PC-3 (cell line): ENCODE data around the gene CHRND. TPM values are rescaled to one million over a fixed set of nuclear protein-coding genes. Genes with fewer than 3 reads are reported as not detected.

Experiments
- ATAC-seq: fragments of 200-7000 bp; cut with Tn5 transposase; 2 replicates; pipeline ENCODE4 v1.9.1; 2020; ENCODE audit warnings: mild to moderate bottlenecking, moderate library complexity
- BruUV-seq: library from RNA; stranded (reverse); fragments of 400-500 nt; replicated peaks from 2 replicates; lab custom pipeline; 2021; lab: Mats Ljungman, UMichigan
- CTCF ChIA-PET: fragments of 300-600 bp; sonication (Branson Sonifier 250); formaldehyde crosslinking; loops from one replicate; lab custom pipeline; 2022; ENCODE audit warnings: antibody characterized with exemption; lab: Charles Lee
- POLR2A ChIA-PET: fragments of 300-600 bp; sonication (Branson Sonifier 250); formaldehyde crosslinking; loops from one replicate; lab custom pipeline; 2022; ENCODE audit warnings: antibody characterized with exemption; ENCODE audit not compliant: unreplicated experiment; lab: Charles Lee
- DNase-seq: peaks from one replicate; pipeline ENCODE4 v3.0.0-alpha.2; 2015
- H2AFZ ChIP-seq: fragments of 300-600 bp; sonication (generic); 2 replicates; pipeline ENCODE4 v1.6.0; 2016; ENCODE audit warnings: antibody characterized with exemption, low read length
- H3F3A ChIP-seq: fragments of 300-600 bp; sonication (generic); one replicate; pipeline ENCODE4 v1.6.0; 2017; ENCODE audit warnings: antibody characterized with exemption, low read length, control low read depth, mild to moderate bottlenecking; ENCODE audit not compliant: unreplicated experiment
- H3K27ac ChIP-seq: fragments of 300-600 bp; sonication (generic); 2 replicates; pipeline ENCODE4 v1.5.1; 2016; ENCODE audit warnings: mild to moderate bottlenecking, low read length
- H3K27me3 ChIP-seq: fragments of 300-600 bp; sonication (generic); 2 replicates; pipeline ENCODE4 v1.6.1; 2016; ENCODE audit warnings: low read length, mixed read lengths
- H3K36me3 ChIP-seq: fragments of 300-600 bp; sonication (generic); 2 replicates; pipeline ENCODE4 v1.6.1; 2016; ENCODE audit warnings: low read depth, mixed run types, low read length, mixed read lengths
- H3K4me1 ChIP-seq: fragments of 300-600 bp; sonication (generic); 2 replicates; pipeline ENCODE4 v1.5.1; 2016; ENCODE audit warnings: low read length; ENCODE audit not compliant: insufficient read depth
- H3K4me2 ChIP-seq: fragments of 300-600 bp; sonication (generic); 2 replicates; pipeline ENCODE4 v1.6.0; 2016; ENCODE audit warnings: low read length
- H3K4me3 ChIP-seq: fragments of 300-600 bp; sonication (generic); 2 replicates; pipeline ENCODE4 v1.5.1; 2016; ENCODE audit warnings: mild to moderate bottlenecking, low read length, mixed read lengths
- H3K79me2 ChIP-seq: fragments of 300-600 bp; sonication (generic); 2 replicates; pipeline ENCODE4 v1.6.1; 2017; ENCODE audit warnings: low read length, mixed read lengths
- H3K9ac ChIP-seq: fragments of 300-600 bp; sonication (generic); 2 replicates; pipeline ENCODE4 v1.6.0; 2016; ENCODE audit warnings: mild to moderate bottlenecking, low read length
- H3K9me2 ChIP-seq: fragments of 300-600 bp; sonication (generic); replicated peaks from 2 replicates; pipeline ENCODE4 v1.6.1; 2016; ENCODE audit warnings: mixed run types, low read length, mixed read lengths
- H3K9me3 ChIP-seq: fragments of 300-600 bp; sonication (generic); 2 replicates; pipeline ENCODE4 v1.6.1; 2016; ENCODE audit warnings: low read length, mixed read lengths
- H4K20me1 ChIP-seq: fragments of 300-600 bp; sonication (generic); 2 replicates; pipeline ENCODE4 v1.6.1; 2016; ENCODE audit warnings: low read length, mixed read lengths
- CTCF ChIP-seq: fragments of 300-600 bp; sonication (generic); conservative IDR thresholded peaks from 2 replicates; pipeline ENCODE4 v1.5.1; 2017; ENCODE audit warnings: antibody characterized with exemption, low read depth, mild to moderate bottlenecking, low read length
- EZH2 ChIP-seq: fragments of 300-600 bp; sonication (generic); IDR thresholded peaks from one replicate; pipeline ENCODE4 v1.6.1; 2017; ENCODE audit warnings: antibody characterized with exemption, mild to moderate bottlenecking, low read length; ENCODE audit not compliant: unreplicated experiment
- EZH2phosphoT487 ChIP-seq: fragments of 300-600 bp; sonication (generic); IDR thresholded peaks from 2 replicates; pipeline ENCODE4 v1.6.1; 2018; ENCODE audit warnings: mild to moderate bottlenecking, antibody characterized with exemption, low read length, borderline replicate concordance
- intact Hi-C: fragments of 100-400 bp; cut with micrococcal nuclease; formaldehyde crosslinking; loops from 2 replicates; pipeline ENCODE4 v1.9.0; 2023
- total RNA-seq: library from RNA; depleted of rRNA; stranded (reverse); fragments of >200 nt; gene quantifications from 2 replicates; pipeline ENCODE4 v1.2.3, GENCODE V29; 2014

Gene CHRND
- total RNA-seq, 1 experiment from 2014 or later = not detected

- Histone ChIP-seq H3K79me2 (no peaks in the 10 kb centered on the region), H3K27me3 (peaks cover 26% of the 10 kb centered on the region), H3K27ac (no peak overlapping the region), H3K36me3 (no peaks in the 10 kb centered on the region), H3F3A (no peaks in the 10 kb centered on the region), H3K4me1 (no peaks in the 10 kb centered on the region), H3K9me2 (no peaks in the 10 kb centered on the region), H4K20me1 (no peaks in the 10 kb centered on the region), H3K9me3 (no peaks in the 10 kb centered on the region), H3K4me3 (no peak overlapping the region), H3K9ac (no peak overlapping the region), H2AFZ (no peak overlapping the region), H3K4me2 (no peak overlapping the region)
- BruUV-seq = no TSS peak
- ChIA-PET CTCF (no interaction called here), POLR2A (no interaction called here)
- DNase-seq (peak; percentile 40), ATAC-seq (peak; percentile 61)
- TF ChIP-seq EZH2 (no peak), CTCF (peak; percentile 68)
- intact Hi-C loops = no loop called here
These were observed 3.9 kb upstream of the CHRND start for GRCh38 chr2:232521959-232522622.

DNA sequence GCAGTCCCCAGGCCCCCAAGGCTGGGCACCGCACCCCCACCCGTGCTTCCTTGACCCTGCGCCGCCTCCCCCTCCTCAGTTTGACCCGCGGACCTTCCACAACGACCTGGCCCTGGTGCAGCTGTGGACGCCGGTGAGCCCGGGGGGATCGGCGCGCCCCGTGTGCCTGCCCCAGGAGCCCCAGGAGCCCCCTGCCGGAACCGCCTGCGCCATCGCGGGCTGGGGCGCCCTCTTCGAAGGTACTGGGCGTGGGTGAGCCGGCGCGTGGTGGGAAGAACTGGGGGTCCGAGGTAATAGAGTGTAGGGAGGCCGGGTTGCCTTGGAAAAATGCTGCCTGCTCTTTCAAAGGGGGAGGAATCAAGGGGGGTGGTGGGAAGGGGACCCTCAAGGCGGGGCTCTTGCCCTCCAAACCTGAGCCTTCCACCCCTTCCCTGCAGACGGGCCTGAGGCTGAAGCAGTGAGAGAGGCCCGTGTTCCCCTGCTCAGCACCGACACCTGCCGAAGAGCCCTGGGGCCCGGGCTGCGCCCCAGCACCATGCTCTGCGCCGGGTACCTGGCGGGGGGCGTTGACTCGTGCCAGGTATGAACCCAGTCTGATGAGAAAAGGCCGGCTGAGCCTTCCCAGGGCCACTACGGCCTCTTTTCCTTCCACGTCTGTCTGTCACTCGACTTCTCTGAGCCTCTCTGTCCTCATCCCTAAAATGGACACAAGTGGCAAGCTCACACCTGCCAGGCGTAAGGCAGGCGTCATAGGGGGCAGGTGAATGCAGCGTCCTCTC, 3.1 kb upstream of the CHRND start:
- ChIA-PET CTCF (no interaction called here), POLR2A (no interaction called here)
- H3K9me3 ChIP-seq = no peaks in the 10 kb centered on the region
- peaks cover 26% of the 10 kb centered on the region for H3K27me3 ChIP-seq
- H3K4me1 ChIP-seq = no peaks in the 10 kb centered on the region
- H3K9ac ChIP-seq = no peak overlapping the region
- no peaks in the 10 kb centered on the region for H3F3A ChIP-seq
- H3K4me3 ChIP-seq = no peak overlapping the region
- intact Hi-C loops = no loop called here
- H3K4me2 ChIP-seq = peak overlapping the region; percentile 70; the same call in 1 of the 2 replicates
- H4K20me1 ChIP-seq = no peaks in the 10 kb centered on the region
- no peaks in the 10 kb centered on the region for H3K36me3 ChIP-seq
- TF ChIP-seq EZH2 = no peak
- ATAC-seq (0 out of 2 replicates have a peak, but pooled peaks have one; percentile 7), DNase-seq (no peak)
- no peak overlapping the region for H3K27ac ChIP-seq
- no peaks in the 10 kb centered on the region for H3K9me2 ChIP-seq
- BruUV-seq = no TSS peak
- H3K79me2 ChIP-seq = no peaks in the 10 kb centered on the region
- H2AFZ ChIP-seq = no peak overlapping the region

- H3K9me3 ChIP-seq = no peaks in the 10 kb centered on the region
- no TSS peak for BruUV-seq
- no peaks in the 10 kb centered on the region for H3K9me2 ChIP-seq
- no peak overlapping the region; the same call in 1 of the 2 replicates for H3K4me3 ChIP-seq
- no peaks in the 10 kb centered on the region for H3K36me3 ChIP-seq
- peaks cover 26% of the 10 kb centered on the region for H3K27me3 ChIP-seq
- peak; percentile 5; the same call in 1 of the 2 replicates for ATAC-seq
- POLR2A ChIA-PET = no interaction called here
- H3K4me2 ChIP-seq = peak overlapping the region; percentile 70
- intact Hi-C loops = no loop called here
- H3K79me2 ChIP-seq = no peaks in the 10 kb centered on the region
- no peak overlapping the region for H2AFZ ChIP-seq
- H3F3A ChIP-seq = no peaks in the 10 kb centered on the region
- H4K20me1 ChIP-seq = no peaks in the 10 kb centered on the region
- H3K27ac ChIP-seq = no peak overlapping the region
- no peaks in the 10 kb centered on the region for H3K4me1 ChIP-seq
- TF ChIP-seq EZH2 (no peak), EZH2phosphoT487 (no peak), CTCF (no peak)
- no peak for DNase-seq
- CTCF ChIA-PET = no interaction called here
- H3K9ac ChIP-seq = no peak overlapping the region
These were observed 2.6 kb upstream of the CHRND start for GRCh38 chr2:232523402-232523681.
